ENCODE results near the gene SHC3.

SHC3 gene

GRCh38 chr9:89139455-89139854 is 39.2 kb downstream of the SHC3 start:
- TF ChIP-seq, protein P1, sequence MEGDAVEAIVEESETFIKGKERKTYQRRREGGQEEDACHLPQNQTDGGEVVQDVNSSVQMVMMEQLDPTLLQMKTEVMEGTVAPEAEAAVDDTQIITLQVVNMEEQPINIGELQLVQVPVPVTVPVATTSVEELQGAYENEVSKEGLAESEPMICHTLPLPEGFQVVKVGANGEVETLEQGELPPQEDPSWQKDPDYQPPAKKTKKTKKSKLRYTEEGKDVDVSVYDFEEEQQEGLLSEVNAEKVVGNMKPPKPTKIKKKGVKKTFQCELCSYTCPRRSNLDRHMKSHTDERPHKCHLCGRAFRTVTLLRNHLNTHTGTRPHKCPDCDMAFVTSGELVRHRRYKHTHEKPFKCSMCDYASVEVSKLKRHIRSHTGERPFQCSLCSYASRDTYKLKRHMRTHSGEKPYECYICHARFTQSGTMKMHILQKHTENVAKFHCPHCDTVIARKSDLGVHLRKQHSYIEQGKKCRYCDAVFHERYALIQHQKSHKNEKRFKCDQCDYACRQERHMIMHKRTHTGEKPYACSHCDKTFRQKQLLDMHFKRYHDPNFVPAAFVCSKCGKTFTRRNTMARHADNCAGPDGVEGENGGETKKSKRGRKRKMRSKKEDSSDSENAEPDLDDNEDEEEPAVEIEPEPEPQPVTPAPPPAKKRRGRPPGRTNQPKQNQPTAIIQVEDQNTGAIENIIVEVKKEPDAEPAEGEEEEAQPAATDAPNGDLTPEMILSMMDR (IDR thresholded peaks at IDR 0.05; ENCODE audit: borderline replicate concordance, insufficient read depth, low read depth, low read length): no peak
- no peak overlapping the region for H3K4me3 ChIP-seq (ENCODE audit: low read depth, low read length)

DNA sequence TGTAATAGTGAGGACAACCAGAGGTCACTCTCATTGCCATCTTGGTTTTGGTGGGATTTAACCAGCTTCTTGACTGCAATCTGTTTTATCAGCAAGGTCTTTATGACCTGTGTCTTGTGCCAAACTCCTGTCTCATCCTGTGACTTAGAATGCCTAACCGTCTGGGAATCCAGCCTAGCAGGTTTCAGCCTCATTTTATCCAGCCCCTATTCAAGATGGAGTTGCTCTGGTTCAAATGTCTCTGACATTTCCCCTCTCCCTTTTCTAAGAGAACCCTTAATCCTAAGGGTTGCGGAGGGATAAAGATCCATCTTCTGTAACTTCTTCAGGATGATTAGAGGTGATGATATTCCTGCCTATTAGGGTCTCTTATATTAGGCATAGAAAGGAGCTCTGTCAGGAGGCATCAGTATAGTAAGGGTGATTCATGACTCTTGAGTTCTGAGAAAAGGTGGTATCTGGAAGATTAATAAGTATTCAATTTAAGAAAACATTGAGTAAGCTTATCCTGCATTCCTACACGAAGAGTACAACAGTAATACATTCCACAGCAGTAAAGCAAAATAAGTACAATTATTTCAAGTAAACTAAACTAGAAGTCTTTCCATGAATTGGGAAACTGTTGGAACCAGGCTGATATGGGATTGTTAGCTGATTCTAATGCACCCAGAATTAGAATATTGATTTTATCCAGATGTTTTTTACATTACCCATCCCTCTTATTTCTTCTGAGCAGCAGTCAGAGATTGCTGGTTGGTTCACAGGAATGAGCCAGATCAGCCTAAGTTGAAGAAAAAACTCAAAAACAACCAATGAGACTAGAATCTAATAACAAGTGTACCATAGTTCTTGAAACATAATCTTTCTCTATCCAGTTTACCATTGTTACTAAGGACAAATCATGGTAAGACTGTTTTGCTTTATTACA is 39.9 kb downstream of the SHC3 start:
- TF ChIP-seq, protein P1 (IDR thresholded peaks at IDR 0.05; ENCODE audit: borderline replicate concordance, insufficient read depth, low read depth, low read length): no peak
- H3K4me3 ChIP-seq (ENCODE audit: low read depth, low read length): no peak overlapping the region

DNA sequence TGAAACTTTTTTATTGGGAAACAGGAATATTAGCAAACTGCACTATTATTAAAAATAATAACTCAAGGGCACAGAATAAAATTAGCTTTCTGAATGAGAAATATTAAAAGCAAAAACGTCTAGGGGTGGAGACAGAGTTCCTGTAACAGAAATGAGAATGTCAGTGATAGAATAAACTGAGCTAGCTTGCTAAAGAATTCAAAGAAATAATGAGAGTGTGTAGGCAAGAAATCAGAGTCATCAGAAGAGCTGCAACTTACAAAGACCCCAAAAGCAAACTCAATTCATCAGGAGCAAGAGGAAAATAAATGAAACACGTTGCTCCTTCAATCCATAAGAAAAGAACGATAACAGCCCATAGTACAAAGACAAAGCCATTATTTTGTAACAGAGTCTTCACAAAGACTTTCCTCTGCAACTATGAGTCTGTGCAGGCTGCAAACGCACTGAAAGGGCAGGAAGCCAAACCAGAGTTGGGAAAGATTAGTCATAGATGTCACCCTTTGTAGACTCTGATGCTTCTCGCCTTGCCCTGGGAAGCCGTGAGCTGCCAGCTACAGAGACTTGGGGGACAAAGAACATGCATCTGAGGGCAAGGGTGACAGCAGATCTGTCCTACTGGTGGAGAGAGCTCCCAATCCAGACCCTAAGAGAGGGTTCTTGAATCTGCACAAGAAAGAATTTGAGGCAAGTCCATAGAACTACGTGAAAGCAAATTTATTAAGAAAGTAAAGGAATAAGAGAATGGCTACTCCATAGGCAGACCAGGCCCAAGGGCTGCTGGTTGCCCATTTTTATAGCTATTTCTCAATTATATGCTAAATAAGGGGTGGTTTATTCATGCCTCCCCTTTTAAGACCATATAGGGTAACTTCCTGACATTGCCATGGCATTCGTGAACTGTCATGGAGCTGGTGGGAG is 40.8 kb downstream of the SHC3 start:
- no peak overlapping the region for H3K4me3 ChIP-seq (ENCODE audit: low read depth, low read length)
- TF ChIP-seq, protein P1 (IDR thresholded peaks at IDR 0.05; ENCODE audit: borderline replicate concordance, insufficient read depth, low read depth, low read length): no peak

- TF ChIP-seq, protein P1 (IDR thresholded peaks at IDR 0.05; ENCODE audit: borderline replicate concordance, insufficient read depth, low read depth, low read length): no peak
- no peak overlapping the region for H3K4me3 ChIP-seq (ENCODE audit: low read depth, low read length)
Observed at GRCh38 chr9:89135591-89136166, 42.9 kb downstream of the SHC3 start.

GRCh38 chr9:89134709-89135108 is 43.9 kb downstream of the SHC3 start:
- TF ChIP-seq, protein P1 (IDR thresholded peaks at IDR 0.05; ENCODE audit: borderline replicate concordance, insufficient read depth, low read depth, low read length): no peak
- no peak overlapping the region for H3K4me3 ChIP-seq (ENCODE audit: low read depth, low read length)

GRCh38 chr9:89122949-89123348 is 55.7 kb downstream of the SHC3 start:
- TF ChIP-seq, protein P1 (IDR thresholded peaks at IDR 0.05; ENCODE audit: borderline replicate concordance, insufficient read depth, low read depth, low read length): no peak
- H3K4me3 ChIP-seq (ENCODE audit: low read depth, low read length): no peak overlapping the region
